Keratinocyte (primary cell): ENCODE results near the gene ZGPAT.

Experiments used
- EZH2 ChIP-seq: IDR thresholded peaks from one replicate; pipeline ENCODE4 v1.6.1; 2012; ENCODE audit warnings: inconsistent platforms, mild to moderate bottlenecking, low read length, moderate library complexity
- TF ChIP-seq, protein P1 (sequence below), 3 experiments: IDR thresholded peaks in 1 of 3; conservative IDR thresholded peaks in 1 of 3; optimal IDR thresholded peaks in 1 of 3; 2 replicates in 2 of 3; 3 replicates in 1 of 3; pipeline versions ENCODE3 to v1.5.1; 2011; ENCODE audit warnings: low read length in 3 of 3, mild to moderate bottlenecking in 3 of 3, moderate library complexity in 2 of 3, control low read depth in 1 of 3, inconsistent platforms in 1 of 3; ENCODE audit not compliant: insufficient read depth in 2 of 3; ENCODE audit errors: extremely low read depth in 1 of 3

- TF ChIP-seq, protein P1, sequence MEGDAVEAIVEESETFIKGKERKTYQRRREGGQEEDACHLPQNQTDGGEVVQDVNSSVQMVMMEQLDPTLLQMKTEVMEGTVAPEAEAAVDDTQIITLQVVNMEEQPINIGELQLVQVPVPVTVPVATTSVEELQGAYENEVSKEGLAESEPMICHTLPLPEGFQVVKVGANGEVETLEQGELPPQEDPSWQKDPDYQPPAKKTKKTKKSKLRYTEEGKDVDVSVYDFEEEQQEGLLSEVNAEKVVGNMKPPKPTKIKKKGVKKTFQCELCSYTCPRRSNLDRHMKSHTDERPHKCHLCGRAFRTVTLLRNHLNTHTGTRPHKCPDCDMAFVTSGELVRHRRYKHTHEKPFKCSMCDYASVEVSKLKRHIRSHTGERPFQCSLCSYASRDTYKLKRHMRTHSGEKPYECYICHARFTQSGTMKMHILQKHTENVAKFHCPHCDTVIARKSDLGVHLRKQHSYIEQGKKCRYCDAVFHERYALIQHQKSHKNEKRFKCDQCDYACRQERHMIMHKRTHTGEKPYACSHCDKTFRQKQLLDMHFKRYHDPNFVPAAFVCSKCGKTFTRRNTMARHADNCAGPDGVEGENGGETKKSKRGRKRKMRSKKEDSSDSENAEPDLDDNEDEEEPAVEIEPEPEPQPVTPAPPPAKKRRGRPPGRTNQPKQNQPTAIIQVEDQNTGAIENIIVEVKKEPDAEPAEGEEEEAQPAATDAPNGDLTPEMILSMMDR (optimal IDR thresholded peaks at IDR 0.05 in 1 of 3, IDR thresholded peaks at IDR 0.05 in 1 of 3, conservative IDR thresholded peaks at IDR 0.05 in 1 of 3; ENCODE audit: extremely low read depth in 1 of 3, insufficient read depth in 2 of 3, low read length in 3 of 3) = no peak
- TF ChIP-seq EZH2 = no peak
Observed at GRCh38 chr20:63745424-63745805, 37.6 kb downstream of the ZGPAT start.
